GM19351 (cell line): Measurements from ENCODE around the gene CYP1A2.
"Not testable (repeated sequence)": the region's sequence is repeated elsewhere in the genome, so short reads cannot be mapped to it uniquely, and the experiment has no call there.

Source experiments
- ATAC-seq: cut with Tn5 transposase; IDR thresholded peaks from one replicate; pipeline ENCODE4 v1.9.1; 2021; ENCODE audit warnings: mild to moderate bottlenecking, moderate library complexity; ENCODE audit not compliant: unreplicated experiment

CYP1A2 gene

DNA sequence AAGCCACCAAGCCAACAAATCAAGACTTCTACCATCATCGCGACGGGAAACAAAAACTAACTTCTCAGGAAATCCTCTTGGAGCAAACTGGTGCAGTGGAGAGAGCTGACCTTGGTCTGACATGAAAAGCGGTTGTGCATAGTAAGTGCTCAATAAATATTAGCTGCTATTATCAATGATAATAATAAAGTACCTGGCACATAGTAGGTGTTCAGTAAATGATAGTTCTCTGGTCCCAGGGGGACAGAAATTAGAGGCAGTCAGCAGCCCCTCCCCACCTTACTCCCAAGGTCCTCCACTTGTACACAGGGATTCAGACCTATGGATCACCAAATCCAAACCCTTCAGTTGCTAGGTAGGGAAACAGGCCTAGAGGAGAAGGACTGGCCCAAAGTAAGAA is 27.2 kb downstream of the CYP1A2 start:
- no peak for ATAC-seq

DNA sequence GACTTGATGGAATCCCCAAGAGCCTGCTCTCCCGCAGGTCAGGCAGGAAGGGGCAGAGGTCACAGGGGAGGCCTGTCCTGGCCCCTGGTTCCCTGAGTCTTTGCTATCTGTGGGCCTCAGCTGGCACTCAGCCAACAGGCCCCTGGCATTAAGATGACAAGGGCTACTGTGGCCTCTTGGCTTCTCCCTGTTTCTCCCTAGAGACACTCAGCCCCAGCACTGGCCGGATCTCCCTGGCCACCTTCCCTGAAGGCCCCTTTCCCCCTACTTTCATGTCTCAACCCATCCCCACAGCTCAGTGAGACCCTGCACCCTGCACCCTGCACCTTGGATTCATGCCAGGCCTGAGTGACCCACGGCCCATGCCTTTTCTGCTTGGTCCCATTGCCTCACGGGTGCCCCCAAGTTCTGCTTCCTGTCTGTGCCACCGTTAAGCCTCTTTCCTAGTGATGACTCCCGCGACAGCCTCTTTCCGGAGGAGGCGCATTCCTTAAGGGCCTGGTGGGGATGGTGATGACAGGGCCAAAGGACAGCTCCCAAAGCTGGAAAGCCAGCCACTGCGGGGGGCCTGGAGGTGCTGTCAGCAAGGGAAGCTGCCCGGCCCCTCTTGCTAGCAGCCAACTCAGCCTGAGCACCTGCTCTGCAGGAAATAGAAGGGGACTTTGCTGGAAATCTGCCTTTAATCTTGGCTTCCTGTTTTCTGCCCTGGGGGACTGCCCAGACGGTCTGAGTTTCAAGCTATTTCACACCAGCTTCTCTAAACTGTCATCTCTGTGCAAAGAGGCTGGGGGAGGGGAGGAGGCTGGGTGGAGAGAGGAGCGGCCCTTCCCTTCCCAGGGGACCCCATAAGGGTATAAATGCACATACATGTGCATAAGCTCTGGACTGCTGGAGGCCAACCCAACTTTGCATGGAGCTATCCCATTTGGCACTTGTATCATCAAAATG is 28.4 kb downstream of the CYP1A2 start:
- peak; percentile 37 for ATAC-seq

DNA sequence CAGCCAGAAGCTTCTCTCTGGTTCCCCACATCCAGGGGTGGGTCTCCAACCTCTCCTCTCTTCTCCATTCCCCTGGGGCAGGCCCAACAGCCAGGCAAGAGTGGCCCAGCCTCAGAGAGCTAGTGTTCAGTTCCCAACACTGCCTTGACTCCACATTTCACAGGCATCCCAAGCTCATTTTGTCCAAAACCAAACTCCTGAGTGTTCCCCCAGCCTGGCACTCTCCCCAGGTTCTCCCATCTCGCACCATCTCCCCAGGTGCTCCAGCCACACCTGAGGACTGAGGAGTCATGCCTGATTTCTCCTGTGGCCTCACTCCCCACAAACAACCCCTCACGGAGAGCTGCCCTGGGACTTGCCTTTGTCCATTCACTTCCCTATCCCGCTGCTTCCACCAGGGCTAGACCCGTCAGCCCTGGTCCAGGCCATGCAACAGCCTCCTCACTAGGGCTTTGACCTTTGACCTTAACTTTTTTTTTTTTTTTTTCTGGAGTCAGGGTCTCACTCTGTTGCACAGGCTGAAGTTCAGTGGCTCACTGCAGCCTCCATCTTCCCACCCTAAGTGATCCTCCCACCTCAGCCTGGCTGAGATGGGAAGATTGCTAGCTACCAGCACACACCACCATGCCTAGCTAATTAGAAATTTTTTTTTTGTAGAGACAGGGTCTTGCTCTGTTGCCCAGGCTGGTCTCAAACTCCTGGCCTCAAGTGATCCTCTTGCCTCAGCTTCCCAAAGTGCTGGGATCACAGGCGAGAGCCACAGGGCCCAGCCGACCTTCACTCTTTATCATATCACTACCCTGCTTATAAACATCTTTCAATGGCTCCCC is 29.3 kb downstream of the CYP1A2 start:
- ATAC-seq = no peak

DNA sequence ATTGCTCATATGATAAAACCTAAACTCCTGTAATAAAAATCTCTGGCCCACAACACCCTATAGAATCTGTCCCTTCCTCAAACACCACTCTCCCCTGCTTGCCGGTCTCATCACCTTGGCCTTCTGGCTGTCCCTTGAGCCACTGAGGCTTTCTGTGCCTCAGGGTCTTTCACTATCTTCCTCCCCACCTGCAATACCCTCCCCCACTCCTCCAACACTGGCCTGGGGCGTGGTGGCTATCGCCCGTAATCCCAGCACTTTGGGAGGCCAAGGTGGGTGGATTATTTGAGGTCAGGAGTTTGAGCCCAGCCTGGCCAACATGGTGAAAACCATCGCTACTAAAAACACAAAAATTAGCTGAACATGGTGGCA is 29.9 kb downstream of the CYP1A2 start:
- ATAC-seq = no peak

DNA sequence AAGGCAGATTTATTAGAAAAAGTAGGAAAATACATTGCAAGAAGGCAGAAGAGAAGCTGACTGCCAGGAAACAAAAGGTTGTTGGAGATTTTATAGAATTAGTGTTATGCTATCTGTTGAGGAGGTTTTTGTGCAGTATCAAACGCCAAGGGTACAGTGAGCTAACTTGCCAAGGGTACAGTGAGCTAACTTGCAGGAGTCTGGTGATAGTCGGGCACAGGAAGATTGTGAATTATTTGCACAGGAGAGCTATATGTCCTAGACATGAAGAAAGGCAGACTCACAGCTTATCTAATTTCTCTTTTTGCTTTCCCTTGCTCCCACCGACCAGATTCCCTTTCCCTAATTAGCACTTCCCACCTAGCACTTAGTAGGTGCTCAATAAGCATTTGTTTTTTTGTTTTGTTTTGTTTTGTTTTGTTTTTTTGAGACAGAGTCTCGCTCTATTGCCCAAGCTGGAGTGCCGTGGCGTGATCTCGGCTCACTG is 30.6 kb downstream of the CYP1A2 start:
- ATAC-seq = no peak

DNA sequence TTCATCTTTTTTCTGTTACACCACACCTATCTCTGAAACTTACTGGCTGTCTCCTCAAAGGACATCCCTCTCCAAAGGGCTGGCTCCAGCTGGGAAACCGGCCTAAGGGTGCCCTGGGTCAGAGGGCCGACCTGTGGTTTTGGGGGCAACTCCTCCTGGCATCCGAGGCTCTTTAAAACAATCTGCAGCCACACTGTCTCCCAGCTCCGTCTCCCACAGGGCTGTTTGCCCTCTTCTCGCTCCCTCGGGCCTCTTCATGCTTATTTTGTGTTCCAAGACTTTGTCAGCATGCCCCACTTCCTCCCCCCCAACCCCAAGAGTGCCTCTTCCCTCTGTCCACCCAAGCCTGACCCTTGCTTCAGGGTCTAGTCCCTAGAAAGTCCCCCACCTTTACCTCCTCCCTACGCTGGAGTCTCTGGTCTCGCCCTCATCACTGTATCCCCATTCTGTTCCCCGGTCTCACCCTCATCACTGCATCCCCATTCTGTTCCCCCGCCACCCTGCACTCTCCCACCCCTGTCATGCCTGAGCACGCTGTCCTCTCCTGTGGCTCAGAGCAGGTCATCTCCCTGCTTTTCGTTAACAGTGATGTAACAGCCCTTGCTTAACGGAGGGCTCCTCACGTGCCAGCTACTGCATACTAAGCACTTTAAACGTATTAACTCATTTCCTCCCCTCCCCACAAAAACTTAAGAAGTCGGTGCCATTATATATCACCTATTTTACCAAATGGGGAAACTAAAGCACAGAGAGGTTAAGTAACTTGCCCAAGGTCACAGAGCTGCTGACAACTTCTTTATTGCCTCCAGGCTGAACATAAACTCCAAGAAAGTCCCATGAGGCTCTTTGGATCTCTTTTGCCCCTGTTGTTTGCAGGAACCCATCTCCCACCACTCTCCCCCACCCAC is 32.1 kb downstream of the CYP1A2 start:
- no peak for ATAC-seq

DNA sequence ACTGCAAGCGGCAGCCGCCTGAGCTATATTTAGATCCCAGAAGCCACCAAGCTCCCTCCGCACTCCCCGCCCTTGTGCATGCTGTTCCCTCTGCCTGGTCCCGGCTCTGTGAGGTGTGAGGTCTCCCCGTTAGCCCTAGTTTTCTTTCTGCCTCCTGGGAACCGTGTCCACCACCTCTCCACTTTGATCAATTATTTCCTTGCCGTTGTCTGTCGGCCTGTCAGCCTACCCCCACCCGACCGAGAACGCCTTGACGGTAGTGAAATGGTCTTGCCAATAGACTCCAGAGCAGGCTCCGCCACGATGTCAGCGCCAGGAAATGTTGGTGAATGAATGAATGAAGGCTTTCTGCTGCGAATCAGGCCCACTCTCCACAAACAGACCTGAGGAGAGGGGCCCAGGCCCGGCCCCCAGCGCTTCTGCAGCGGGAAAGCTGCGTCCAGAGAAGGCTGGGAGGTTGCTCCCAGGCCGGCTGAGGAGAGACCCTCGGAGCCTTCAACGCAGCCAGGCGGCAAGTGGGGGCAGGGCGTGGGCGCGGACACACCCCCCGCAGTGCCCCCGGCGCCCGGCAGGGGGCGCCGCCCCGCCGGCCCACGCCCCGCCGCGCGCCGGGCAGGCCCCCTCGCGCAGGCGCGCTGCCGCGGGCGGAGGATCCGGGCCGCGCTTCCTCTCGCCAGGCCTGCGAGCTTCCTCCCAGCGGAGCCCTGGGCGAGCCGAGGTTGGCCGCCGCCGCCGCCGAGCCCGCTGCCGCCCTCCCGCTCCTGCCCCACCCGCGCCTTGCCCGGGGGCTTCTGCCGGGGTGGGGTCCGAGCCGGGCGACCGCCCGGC is 33.0 kb downstream of the CYP1A2 start, which contains the start of gene CSK:
Gene CSK (plus strand): TSS at position 650 of the 828 bp plus-strand sequence. CDS start 16,218 bp downstream, outside the sequence.
- no peak for ATAC-seq

DNA sequence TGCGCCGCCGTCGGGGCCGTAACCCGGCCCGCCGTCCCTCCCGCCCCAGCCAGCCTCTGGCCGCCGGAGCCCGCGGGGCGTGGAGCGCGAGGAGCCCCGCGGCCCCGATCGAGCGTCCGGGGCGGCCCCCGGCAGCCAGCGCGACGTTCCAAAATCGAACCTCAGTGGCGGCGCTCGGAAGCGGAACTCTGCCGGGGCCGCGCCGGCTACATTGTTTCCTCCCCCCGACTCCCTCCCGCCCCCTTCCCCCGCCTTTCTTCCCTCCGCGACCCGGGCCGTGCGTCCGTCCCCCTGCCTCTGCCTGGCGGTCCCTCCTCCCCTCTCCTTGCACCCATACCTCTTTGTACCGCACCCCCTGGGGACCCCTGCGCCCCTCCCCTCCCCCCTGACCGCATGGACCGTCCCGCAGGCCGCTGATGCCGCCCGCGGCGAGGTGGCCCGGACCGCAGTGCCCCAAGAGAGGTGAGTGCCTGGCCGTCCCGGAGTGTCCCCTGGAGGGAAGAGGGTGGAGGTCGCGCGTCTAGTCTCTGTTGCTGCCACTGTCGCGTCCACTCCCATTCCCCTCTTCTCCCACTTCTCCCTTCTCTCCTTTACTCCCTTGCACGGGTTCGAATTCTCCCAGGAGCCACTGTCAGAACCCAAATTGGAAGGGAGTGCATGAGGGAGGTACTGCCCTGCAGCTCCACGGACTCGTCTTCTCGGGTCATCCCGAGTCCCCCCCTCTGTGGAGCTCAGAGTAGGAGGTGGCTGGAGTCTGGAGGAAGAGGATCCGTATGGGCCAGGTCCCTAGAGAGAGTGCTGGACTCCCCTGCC is 33.8 kb downstream of the CYP1A2 start:
- no peak for ATAC-seq

DNA sequence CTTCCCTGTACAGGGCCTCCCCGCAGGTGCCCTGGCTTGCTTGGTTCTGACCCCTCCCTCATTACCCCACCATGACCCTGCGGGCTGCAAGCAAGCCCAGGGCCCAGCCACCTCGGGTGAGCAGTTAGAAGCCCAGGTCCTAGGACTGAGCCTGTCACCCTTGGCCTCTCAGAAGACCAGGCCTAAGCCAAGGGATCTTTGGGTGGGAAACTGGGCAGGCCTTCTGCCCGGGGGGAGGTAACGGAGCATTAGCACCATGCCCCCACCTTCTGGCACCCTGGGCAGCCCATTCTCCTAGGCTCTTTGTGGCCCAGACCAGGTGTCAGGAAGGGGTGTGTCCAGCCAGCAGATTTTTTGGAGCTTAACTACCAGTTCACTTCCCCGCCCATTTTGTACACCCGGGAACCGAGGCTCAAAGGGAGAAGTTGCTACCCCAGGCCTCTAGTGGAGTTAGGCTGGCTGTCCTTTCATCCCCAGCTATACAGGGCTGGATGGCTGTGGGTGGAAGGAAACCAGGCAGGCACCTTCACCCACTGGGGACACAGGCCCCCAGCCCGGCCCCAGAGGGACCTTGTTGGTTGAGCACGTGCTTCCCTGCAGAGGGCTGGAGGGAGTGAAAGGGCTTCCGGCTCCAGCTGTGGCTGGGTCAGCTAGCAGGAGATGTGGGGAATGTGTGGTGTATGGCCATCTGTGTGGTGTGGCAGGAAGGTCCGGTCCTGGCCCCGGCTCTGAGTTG is 34.6 kb downstream of the CYP1A2 start:
- ATAC-seq = no peak

DNA sequence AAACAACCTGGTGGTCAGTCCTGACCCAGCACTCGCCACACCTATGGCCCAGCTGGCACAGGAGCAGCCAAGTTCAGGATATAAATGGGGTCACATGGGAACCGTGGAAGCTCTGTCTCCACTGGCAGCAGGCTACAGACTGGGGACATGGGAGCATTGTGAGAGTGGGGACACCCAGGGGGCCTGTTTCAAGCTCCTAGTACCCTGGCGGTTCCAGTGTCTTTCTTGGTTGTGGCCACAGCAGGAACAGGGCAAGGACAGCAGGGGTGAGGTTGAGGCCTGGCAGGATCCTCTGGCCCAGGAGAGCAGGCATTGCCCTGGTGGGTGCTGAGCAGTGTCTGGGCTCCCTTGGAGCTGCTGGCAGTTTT is 35.1 kb downstream of the CYP1A2 start:
- ATAC-seq = no peak

DNA sequence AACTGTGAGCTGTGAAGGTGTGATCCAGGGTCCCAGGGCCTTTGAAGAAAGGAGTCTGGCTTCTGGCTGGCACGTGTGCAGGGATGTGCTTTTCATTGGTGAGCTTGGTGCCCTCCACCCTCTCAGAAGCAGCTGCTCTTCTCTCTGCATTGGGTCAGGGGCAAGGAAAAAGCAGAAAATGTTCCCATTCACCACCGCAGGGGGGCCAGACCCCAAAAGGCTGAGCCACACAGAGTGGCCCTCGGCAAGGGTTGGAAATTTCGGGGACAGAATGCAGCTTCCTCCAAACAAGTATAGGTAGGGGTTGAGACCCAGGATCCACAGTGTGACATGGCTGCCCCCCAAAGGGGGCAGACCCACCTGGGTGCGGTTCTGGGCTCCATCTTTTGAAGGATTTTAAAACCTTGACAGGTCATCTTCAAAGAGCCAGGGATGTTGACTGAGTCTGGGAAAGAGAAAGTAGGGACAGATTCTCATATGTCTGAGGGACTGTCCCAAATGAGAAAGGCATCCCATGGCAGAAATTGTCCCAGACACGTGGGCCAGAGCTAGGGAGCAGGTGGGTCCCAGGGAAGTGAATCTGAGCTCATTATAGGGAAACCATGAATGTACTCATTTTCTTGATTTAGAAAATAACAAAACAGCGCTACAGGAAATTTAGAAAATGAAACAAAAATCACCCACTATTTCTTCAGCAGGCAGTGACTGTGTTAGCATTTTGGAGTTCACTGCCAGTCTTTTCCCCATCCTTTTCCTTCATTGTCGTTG is 36.0 kb downstream of the CYP1A2 start:
- ATAC-seq = no peak

DNA sequence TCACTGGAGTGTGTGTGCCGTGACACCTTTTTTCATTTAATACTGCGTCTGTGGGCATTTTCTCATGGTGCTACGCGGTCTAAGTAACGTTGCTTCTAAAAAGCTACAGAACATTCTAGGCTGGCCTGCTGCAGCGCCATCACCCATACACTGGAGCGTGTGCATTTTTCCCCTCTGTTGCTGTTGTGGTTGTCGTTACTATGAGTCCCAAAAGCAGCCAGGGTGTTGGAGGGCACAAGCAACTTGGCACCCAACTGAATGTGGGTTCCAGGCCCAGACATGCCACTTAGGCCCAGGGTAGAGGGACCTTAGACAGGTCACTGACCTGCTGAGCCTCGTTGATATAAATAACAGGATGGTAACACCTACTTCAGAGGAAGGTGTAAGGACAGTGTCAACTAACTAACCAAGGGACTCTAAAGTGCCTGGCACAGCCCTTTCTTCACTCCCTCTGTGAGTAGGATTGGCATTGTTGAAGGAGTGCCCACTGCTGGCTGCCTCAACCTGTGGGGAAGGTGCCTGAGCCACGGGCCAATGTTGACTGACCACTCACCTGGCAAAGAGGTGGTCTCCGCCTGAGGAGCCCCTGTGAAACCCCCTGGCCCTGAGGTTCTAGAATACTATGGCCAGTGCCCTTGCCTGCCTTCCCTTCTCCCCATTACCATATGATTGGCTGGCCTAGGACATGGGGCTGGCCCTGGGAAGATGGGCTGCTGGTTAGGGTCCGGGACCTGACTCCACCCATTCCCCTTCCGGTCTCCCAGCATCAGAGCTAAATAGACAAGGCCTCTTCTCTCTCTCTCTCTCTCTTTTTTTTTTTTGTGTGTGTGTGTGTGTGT is 36.8 kb downstream of the CYP1A2 start:
- no peak for ATAC-seq

DNA sequence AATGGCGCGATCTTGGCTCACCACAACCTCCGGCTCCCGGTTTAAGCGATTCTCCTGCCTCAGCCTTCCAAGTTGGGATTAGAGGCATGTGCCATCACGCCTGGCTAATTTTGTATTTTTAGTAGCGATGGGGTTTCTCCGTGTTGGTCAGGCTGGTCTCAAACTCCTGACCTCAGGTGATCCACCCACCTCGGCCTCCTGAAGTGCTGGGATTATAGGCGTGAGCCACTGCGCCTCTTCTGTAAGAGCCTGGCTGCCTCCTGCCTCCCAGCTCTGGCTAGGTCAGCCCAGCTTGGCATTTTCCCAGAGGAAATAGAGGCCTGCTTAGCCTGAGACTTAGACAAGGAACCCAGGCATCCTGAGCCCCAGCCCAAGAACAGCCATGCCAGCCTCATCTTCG is 37.4 kb downstream of the CYP1A2 start:
- not testable (repeated sequence) for ATAC-seq

DNA sequence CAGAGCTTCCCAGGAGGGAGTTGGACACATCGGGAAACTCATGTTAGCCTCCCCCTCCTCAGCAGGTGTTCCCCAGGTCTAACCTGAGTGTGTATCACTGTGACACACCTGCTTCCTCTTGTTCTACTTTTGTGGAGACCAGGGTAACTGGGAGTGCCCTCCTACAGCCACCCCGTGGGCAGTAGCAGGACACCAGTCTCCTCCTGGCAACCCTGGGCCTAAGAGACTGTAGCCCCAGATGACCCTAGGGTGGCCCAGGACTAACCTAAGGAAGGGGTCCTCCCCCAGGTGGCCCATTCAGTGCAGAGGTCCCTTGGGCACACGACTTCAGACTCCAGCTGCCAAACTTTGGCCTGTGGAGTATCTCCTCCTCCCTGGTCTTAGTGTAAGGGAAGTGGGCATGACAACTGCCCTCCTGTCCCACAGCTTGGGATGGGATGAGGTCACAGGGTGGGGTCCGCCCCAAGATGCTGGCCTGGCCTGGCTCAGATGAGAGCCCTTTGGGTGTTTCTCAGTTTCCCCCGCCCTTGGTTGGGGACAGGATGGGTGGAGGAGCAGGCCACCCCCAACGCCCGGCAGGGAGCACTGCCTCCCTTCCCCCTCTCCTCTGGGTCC is 38.0 kb downstream of the CYP1A2 start:
- no peak for ATAC-seq

DNA sequence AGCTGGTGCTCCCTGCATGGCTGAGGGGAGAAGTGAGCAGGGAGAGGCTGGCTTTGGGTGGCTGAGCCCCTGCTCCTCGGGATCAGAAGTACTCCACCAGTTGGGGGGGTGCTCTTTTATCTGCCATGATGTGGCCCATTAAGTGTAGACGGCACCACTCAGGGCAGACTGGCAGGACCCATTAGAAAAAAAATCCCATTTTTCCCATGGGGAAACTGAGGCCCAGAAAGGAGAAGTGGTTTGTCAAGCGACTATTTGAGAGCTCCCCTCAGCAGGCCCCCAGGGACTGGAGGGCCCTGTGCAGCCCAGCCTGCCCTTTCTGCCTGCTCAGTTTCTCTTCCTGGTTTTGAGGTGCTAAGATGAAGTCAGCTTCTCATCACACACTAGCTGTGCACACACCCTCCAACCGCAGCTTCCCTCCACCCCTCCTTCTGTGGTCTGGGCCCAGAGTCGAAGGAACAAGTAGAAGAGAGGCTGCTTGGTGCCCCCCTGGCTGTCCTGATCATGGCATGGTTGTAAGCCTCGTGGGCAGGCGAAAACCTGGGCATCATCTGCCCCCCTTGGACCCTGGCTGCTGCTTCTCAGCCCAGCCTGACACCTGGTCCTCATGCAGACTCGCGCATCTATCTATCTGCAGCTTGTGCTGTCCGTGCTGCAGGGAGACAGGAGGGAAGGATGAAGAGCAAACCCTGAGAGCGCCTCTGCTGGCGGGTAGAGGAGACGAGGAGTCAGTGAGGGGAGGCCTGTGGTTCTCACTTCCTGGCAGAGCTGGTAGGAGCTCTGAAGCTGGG is 38.8 kb downstream of the CYP1A2 start:
- peak; percentile 56 for ATAC-seq
